HG03378 (cell line): ENCODE measurements around the gene TRMT2A.

Experiments used
- ATAC-seq: cut with Tn5 transposase; IDR thresholded peaks from one replicate; pipeline ENCODE4 v1.9.1; 2021; ENCODE audit warnings: mild to moderate bottlenecking, moderate library complexity; ENCODE audit not compliant: unreplicated experiment

The TRMT2A gene

GRCh38 chr22:20135806-20136602 is 19.0 kb upstream of the TRMT2A start:
- ATAC-seq, result no peak

DNA sequence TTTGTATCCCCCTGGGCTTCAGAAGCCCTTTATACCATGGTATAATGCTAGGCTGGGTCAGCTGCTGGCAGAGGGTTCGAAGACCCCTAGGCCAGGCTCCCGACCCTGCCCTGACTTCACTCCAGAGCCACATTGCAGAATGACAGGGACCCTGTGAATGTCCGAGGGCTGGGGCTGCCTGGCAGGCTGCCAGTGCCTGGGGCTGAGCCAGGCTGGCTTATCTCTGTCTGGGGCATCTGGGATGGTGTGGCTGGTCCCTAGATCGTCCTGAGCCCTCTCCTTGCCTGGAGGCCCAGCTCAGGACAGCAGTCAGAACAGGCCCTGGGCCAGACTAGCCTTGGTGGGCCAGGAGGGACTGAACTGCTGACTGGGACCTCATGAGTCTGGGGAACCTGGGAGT is 18.2 kb upstream of the TRMT2A start:
- no peak for ATAC-seq

GRCh38 chr22:20133930-20134549 is 17.0 kb upstream of the TRMT2A start:
- ATAC-seq, result no peak

GRCh38 chr22:20132686-20133246 is 15.7 kb upstream of the TRMT2A start:
- ATAC-seq, result no peak

DNA sequence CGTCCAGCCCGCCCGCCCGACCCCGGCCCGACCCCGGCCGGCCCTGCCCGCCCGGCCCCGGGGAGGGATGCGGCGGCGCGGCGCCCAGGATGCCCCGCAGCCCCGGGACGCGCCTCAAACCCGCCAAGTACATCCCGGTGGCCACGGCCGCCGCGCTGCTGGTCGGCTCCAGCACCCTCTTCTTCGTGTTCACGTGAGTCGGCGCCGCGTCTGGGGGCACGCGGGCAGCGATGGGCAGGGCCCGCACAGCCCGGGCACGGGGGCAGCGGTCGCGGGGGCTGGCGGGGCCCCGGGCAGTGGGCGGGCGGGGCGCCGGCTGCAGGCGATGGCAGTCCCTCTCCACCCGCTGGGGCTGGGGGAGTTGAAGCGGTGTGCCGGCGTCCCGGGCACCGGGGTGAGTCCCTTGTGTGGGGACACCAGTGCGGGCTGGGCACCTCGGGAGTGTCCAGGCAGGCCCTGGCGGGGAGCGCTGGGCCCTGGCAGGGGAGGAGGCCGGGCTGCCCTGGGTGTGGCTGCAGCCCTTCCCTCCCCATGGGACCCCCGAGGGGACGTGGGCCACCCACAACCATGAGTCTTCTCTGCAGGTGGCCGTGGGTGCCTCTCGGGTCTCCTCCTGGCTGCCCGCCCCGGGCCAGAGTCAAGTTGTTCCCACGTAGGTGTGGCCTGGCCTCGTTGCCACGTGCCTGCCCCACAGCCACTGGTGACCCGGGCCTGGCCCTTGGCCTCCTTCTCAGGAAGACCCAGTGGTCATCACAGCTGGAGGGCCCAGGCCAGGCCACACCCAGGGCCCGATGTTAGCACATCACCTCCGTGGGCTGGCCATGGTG is 15.0 kb upstream of the TRMT2A start:
- no peak for ATAC-seq

DNA sequence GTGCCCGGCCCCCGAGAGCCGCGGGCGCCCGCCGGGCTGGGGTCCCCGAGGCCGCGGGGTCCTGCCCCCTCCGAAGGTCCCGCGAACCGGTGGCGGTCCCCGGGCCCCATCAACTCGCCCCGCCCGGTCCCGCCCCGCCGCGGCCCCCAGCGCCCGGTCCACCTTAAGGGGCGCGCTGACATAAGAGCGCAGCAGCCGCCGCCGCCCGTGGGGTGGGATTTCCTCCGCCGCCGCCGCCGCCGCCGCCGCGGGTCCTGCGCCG is 14.5 kb upstream of the TRMT2A start, which contains the start of gene ZDHHC8:
ZDHHC8 (plus strand) TSS at position 208 of the 262 bp plus-strand sequence. CDS start 144 bp downstream, outside the sequence.
- ATAC-seq, result no peak

- no peak for ATAC-seq
These were observed 13.9 kb upstream of the TRMT2A start for GRCh38 chr22:20130731-20131596.

GRCh38 chr22:20130319-20130718 is 13.3 kb upstream of the TRMT2A start:
- no peak for ATAC-seq

GRCh38 chr22:20129747-20130014 is 12.7 kb upstream of the TRMT2A start:
- ATAC-seq, result no peak

- no peak for ATAC-seq
These were observed 12.1 kb upstream of the TRMT2A start for GRCh38 chr22:20128902-20129746.

DNA sequence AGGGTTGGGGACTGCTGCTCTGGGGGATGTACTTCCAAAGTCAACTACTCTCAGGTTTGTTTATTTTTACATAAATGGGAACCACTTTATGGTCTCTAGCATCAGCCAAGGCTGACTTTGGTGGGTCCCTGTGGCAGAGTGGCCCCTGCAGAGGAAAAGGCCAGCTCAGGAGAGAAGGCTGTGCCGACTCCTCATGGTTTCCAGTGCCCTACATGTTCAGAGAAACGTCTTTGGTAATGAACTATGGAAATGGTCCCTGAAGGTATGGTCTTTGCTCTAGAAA is 11.5 kb upstream of the TRMT2A start:
- ATAC-seq, result no peak

- ATAC-seq, result no peak
These were observed 11.0 kb upstream of the TRMT2A start for GRCh38 chr22:20127869-20128618.

GRCh38 chr22:20127318-20127868 is 10.4 kb upstream of the TRMT2A start:
- ATAC-seq, result no peak

GRCh38 chr22:20126284-20127029 is 9.4 kb upstream of the TRMT2A start:
- no peak for ATAC-seq

DNA sequence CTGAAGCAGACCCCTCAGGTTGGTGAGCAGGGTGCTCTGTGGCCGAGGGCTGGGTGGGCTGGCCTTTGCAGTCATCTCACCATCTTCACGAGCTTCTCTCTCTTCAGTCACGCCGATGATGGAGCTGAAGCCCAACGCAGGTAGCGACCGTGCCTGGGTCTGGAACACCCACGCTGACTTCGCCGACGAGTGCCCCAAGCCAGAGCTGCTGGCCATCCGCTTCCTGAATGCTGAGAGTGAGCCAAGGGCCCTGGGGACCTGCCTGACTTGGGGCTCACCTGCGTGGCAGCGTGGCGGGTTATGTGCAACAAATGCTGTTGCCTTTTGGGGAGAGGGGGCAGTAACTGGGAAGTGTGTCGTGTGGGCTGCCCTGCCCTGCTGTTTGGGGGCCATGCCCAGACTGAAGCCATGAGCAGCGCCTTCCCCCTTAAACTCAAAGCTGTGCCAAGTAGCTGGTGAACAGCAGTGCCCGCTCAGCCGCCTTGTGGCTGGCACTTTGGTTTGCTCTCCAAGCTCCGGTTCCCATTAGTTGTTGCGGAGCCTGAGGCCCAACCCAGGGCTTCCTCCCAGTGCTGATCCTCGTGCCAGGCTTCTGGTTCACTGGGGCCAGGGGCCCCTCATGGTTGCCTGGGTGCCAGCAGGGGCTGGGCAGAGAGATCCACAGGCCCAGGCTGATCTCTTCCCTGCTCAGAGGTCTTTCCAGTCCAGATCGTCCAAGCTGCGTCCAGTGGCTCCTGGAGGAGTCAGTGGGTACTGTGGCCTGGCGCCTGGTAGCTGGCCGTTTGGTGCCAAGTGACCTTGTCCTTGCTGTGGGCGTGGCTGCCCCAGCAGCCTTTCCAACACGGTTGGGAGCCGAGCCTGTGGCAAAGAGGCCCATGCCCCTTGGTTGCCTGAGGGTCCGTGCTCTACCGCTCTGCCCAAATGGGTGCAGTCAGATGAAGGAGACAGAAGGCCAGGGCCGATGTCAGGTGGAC is 8.5 kb upstream of the TRMT2A start:
- ATAC-seq, result no peak

- ATAC-seq, result no peak
These were observed 7.2 kb upstream of the TRMT2A start for GRCh38 chr22:20124083-20124787.
